HCT116 (cell line): ENCODE results near the gene DCAF6. TPM values are rescaled to one million over a fixed set of nuclear protein-coding genes. Genes with fewer than 3 reads are reported as not detected.

Source experiments
- ATAC-seq: fragments of 200-7000 bp; cut with Tn5 transposase; 2 replicates; pipeline ENCODE4 v1.9.1; 2020; ENCODE audit warnings: mild to moderate bottlenecking, moderate library complexity
- BruUV-seq: library from RNA; stranded (reverse); fragments of 400-500 nt; replicated peaks from 2 replicates; lab custom pipeline; 2021; lab: Mats Ljungman, UMichigan
- CTCF ChIA-PET: fragments of 300-600 bp; sonication (Branson Sonifier 250); formaldehyde crosslinking; loops from one replicate; lab custom pipeline; 2021; ENCODE audit warnings: antibody characterized with exemption; lab: Charles Lee
- POLR2A ChIA-PET: fragments of 300-600, 350-600 bp; sonication (Branson Sonifier 250); formaldehyde crosslinking; loops from one replicate; lab custom pipeline; 2021; ENCODE audit warnings: antibody characterized with exemption; lab: Charles Lee
- RAD21 ChIA-PET, 2 experiments: fragments of 300-600 bp; sonication (Branson Sonifier 250); formaldehyde crosslinking; loops; one replicate each; lab custom pipeline; 2023; ENCODE audit warnings: low total read pairs in 2 of 2; ENCODE audit not compliant: uncharacterized antibody in 2 of 2, unreplicated experiment in 2 of 2, low non-redundant PET in 1 of 2; lab: Charles Lee
- DNase-seq: peaks from one replicate; pipeline ENCODE4 v3.0.0-alpha.2; 2010; ENCODE audit warnings: low read depth, low spot score
- H2AFZ ChIP-seq: fragments of 200-600 bp; shearing (Covaris generic), sonication (generic); 2 replicates; pipeline ENCODE4 v1.6.1; 2017; ENCODE audit warnings: low read depth, mixed run types, mixed read lengths, antibody characterized with exemption, low read length; ENCODE audit not compliant: poor library complexity, severe bottlenecking
- H3K27ac ChIP-seq: 2 replicates; pipeline ENCODE4 v1.5.1; 2012; ENCODE audit warnings: low read depth, low read length
- H3K27me3 ChIP-seq: fragments of 200-600 bp; sonication (generic); 2 replicates; pipeline ENCODE4 v1.6.1; 2016; ENCODE audit warnings: mixed run types, low read length, mixed read lengths; ENCODE audit not compliant: insufficient read depth
- H3K36me3 ChIP-seq, 2 experiments: fragments of 200-500 bp in 1 of 2; fragments of 200-600 bp in 1 of 2; sonication (Bioruptor generic) in 1 of 2; sonication (generic) in 1 of 2; 2 replicates each; pipeline versions ENCODE4 v1.5.1 to v1.6.1; 2014 to 2016; ENCODE audit warnings: low read length in 2 of 2, inconsistent platforms in 1 of 2, mixed read lengths in 1 of 2, mixed run types in 1 of 2; ENCODE audit not compliant: insufficient read depth in 2 of 2, control insufficient read depth in 1 of 2
- H3K4me1 ChIP-seq, 2 experiments: fragments of 200-600 bp in 1 of 2; sonication (generic) in 1 of 2; 2 replicates each; pipeline versions ENCODE4 v1.5.1 to v1.6.1; 2012 to 2017; ENCODE audit warnings: low read length in 2 of 2, inconsistent platforms in 1 of 2, mild to moderate bottlenecking in 1 of 2, mixed read lengths in 1 of 2, mixed run types in 1 of 2, moderate library complexity in 1 of 2; ENCODE audit not compliant: insufficient read depth in 2 of 2, control insufficient read depth in 1 of 2
- H3K4me2 ChIP-seq: fragments of 200-600 bp; sonication (generic); 2 replicates; pipeline ENCODE4 v1.6.1; 2017; ENCODE audit warnings: mixed run types, low read length, mixed read lengths
- H3K4me3 ChIP-seq, 2 experiments: fragments of 200-600 bp in 1 of 2; sonication (generic) in 1 of 2; replicated peaks in 1 of 2; 2 replicates each; pipeline ENCODE4 v1.5.1; 2011 to 2016; ENCODE audit warnings: low read length in 2 of 2, control low read depth in 1 of 2, low read depth in 1 of 2, mild to moderate bottlenecking in 1 of 2, mixed read lengths in 1 of 2, mixed run types in 1 of 2
- H3K79me2 ChIP-seq: fragments of 200-600 bp; sonication (generic); 2 replicates; pipeline ENCODE4 v1.6.1; 2017; ENCODE audit warnings: mild to moderate bottlenecking, mixed run types, low read length, moderate library complexity, mixed read lengths; ENCODE audit not compliant: insufficient read depth
- H3K9ac ChIP-seq: fragments of 200-600 bp; sonication (generic); 2 replicates; pipeline ENCODE4 v1.6.1; 2016; ENCODE audit warnings: low read length, mixed read lengths
- H3K9me2 ChIP-seq: fragments of 200-600 bp; sonication (generic), shearing (Covaris generic); 2 replicates; pipeline ENCODE4 v1.6.1; 2017; ENCODE audit warnings: mixed run types, mild to moderate bottlenecking, moderate library complexity; ENCODE audit not compliant: insufficient read depth
- H3K9me3 ChIP-seq, 2 experiments: fragments of 200-500 bp in 1 of 2; fragments of 200-600 bp in 1 of 2; sonication (Bioruptor generic) in 1 of 2; sonication (generic) in 1 of 2; 2 replicates each; pipeline ENCODE4 v1.6.1; 2014 to 2017; ENCODE audit warnings: low read length in 2 of 2, mixed read lengths in 2 of 2, inconsistent platforms in 1 of 2, low read depth in 1 of 2, mild to moderate bottlenecking in 1 of 2, mixed run types in 1 of 2, moderate library complexity in 1 of 2; ENCODE audit not compliant: control insufficient read depth in 1 of 2, insufficient read depth in 1 of 2
- H4K20me1 ChIP-seq: fragments of 200-600 bp; sonication (generic), shearing (Covaris generic); 2 replicates; pipeline ENCODE4 v1.6.1; 2017; ENCODE audit warnings: mixed run types, mild to moderate bottlenecking, moderate library complexity; ENCODE audit not compliant: insufficient read depth
- CTCF ChIP-seq, 3 experiments: fragments of 200-600 bp in 1 of 3; sonication (generic) in 1 of 3; IDR thresholded peaks in 2 of 3; conservative IDR thresholded peaks in 1 of 3; 2 replicates each; pipeline ENCODE4 v1.5.1; 2012 to 2017; ENCODE audit warnings: low read depth in 2 of 3, low read length in 2 of 3, antibody characterized with exemption in 1 of 3, borderline replicate concordance in 1 of 3, control low read depth in 1 of 3, mild to moderate bottlenecking in 1 of 3, mixed read lengths in 1 of 3, mixed run types in 1 of 3, moderate library complexity in 1 of 3; ENCODE audit not compliant: insufficient read depth in 1 of 3
- REST ChIP-seq: IDR thresholded peaks from 2 replicates; pipeline ENCODE4 v1.6.1; 2012; ENCODE audit warnings: low read depth
- intact Hi-C: fragments of 100-400 bp; cut with micrococcal nuclease; formaldehyde crosslinking; loops from 2 replicates; pipeline ENCODE4 v1.10.0; 2022
- total RNA-seq: library from RNA; stranded (reverse); gene quantifications from one replicate; pipeline ENCODE4 v1.2.1, GENCODE V29; 2021; ENCODE audit not compliant: unreplicated experiment

Gene DCAF6
- total RNA-seq, 1 experiment from 2014 or later: 34.2 TPM

DNA sequence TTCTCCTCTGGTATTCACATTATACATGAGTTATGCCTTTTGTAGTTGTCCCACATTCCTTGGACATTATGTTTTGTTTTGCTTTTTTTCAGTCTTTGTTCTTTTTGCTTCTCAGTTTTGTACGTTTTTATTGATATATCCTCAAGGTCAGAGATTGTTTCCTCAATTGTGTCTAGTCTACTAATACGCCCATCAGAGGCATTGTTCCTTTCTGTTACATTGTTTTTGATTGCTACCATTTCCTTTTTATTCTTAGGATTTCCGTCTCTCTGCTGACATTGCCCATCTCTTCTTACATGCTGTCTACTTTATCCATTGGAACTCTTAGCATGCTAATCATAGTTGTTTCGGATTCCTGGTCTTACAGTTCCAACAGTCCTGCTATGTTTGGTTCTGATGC, 28.2 kb downstream of the DCAF6 start:
- Histone ChIP-seq H3K36me3 (0 out of 4 replicates have a peak, but pooled peaks cover 0 to 3% of the 10 kb centered on the region in 2 experiments), H3K27me3 (no peaks in the 10 kb centered on the region), H4K20me1 (0 out of 2 replicates have a peak, but pooled peaks cover 5% of the 10 kb centered on the region), H3K9me3 (no peaks in the 10 kb centered on the region), H3K9me2 (no peaks in the 10 kb centered on the region), H3K4me2 (no peak overlapping the region), H3K79me2 (peaks cover 28% of the 10 kb centered on the region), H3K4me3 (no peak overlapping the region), H3K4me1 (peaks cover 4 to 17% of the 10 kb centered on the region in 2 experiments), H3K27ac (no peak overlapping the region), H3K9ac (no peak overlapping the region), H2AFZ (no peak overlapping the region)
- TF ChIP-seq REST (no peak), CTCF (IDR thresholded peaks at IDR 0.05 in 2 of 3, conservative IDR thresholded peaks at IDR 0.05 in 1 of 3; ENCODE audit: borderline replicate concordance in 1 of 3, insufficient read depth in 1 of 3, low read depth in 2 of 3, low read length in 2 of 3) (no peak)
- BruUV-seq: no TSS peak
- DNase-seq: no peak
- POLR2A ChIA-PET: no interaction called here
- CTCF ChIA-PET: no interaction called here
- intact Hi-C loops: no loop called here
- no peak for ATAC-seq
- RAD21 ChIA-PET: no interaction called here
